Stimulated activated CD8-positive, alpha-beta memory T cell treated with anti-CD3 and anti-CD28 coated beads, Interleukin-4, amount 100 ng/mL, for 24 hours (primary cell): ENCODE results near the gene UXT.
"Not testable (repeated sequence)": the region's sequence is repeated elsewhere in the genome, so short reads cannot be mapped to it uniquely, and the experiment has no call there.

ENCODE experiments used
- DNase-seq: peaks from one replicate; pipeline ENCODE4 v3.0.0-alpha.2; 2020; ENCODE audit warnings: low read depth

The UXT gene

DNA sequence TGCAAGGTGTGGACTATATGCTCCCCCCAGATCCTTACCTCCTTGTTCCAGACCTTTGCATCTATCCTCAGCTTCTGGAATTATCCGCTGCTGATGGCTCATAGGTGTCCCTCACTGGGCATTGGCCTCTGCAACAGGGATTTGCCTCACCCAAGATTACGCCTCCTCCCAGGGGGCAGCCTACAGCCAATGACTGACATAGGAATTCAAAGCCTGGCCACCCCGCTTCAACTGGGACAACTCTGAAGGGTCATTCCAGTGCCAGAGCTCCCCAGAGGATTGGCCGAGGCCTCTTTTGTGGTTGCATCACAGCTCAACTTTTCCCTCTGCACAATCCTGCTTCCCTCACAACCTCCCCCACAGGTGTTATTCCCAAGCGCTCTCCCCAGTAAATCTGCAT, 44.4 kb downstream of the UXT start:
- no peak for DNase-seq

DNA sequence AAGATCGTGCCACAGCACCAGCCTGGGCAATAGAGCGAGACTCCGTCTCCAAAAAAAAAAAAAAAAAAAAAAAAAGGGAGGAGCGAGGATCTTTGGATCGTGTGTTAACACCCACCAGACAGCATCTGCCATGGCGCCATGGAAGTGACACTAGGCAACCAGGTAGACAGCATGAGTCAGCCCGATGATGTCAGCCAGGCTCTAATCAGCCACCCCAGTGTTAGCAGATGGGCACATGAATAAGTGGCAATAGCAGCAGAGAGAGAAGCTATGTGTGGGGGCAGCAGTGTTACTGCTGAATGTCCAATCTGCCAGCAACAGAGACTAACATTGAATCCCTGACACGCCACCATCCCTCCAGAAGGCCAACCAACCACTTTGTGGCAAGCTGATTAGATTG, 45.9 kb downstream of the UXT start:
- no peak for DNase-seq

DNA sequence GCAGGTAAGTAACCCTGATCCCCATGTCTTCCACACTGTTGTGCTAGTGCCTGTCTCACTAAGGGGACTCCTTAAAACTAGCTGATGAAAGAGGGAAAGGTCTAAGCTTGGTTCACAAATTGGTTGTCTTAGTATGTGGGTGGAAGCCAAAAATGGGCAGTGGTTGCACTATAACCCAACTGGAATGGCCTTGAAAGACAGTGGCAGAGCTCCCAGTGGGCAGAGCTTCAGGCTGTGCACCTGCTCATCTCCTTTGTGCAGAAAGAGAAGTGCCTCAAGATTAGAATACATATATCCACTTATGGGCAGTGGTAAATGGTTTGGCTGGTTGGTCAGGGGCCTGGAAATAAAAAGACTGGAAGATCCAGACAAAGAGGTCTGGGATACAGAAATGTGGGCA, 46.6 kb downstream of the UXT start:
- no peak for DNase-seq

DNA sequence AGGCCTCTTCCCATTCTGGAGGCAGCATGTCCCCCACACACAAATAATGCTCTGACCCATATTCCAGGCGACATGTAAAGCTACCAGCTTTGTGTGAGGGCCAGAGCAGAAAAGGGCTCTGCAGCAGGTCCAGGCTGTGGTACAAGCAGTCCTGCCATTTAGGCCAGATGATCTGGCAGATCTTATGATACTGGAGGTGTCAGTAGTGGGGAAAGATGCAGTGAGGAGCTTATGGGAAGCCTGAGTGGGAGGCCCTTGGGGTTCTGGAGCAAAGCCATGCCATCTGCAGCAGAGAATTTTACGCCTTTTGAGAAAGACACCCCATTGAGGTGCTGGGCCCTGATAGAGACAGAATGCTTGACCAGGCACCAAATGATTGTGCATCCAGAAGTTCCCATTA, 47.1 kb downstream of the UXT start:
- DNase-seq, result no peak

DNA sequence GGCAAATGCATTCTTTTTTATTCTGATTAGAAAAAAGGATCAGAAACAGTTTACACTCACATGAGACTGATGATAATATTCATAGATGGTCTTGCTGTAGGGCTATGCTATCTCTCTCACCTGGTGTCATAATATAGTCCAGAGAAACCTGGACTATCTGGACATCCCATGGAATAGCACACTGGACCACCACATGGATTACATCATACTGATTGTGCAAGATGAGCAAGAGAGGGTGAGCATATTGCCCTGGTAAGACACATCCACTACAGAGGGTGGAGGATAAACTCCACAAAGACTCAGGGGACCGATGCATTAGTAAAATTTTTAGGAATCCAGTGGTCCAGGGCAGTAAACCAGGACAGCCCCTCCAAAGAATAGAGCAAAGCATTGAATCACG, 47.5 kb downstream of the UXT start:
- no peak for DNase-seq

DNA sequence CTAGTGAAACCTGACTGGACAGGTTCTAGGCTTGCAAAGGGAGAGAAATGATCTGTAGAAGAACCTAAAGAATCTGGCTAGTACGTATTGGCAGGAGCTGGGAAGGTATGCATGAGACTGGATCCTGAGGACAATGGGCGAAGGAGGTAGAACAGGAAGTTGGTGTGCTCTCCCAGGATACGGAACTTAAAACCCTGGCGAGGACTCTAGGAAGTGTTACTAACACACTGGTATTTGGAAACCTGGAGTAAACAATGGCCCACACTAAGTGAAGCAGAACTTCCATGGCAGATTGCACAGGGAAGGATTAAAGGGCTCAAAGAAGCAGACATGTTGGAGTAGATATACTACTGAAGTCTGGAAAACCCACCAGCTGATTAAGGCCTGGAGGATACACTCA, 48.5 kb downstream of the UXT start:
- no peak for DNase-seq

DNA sequence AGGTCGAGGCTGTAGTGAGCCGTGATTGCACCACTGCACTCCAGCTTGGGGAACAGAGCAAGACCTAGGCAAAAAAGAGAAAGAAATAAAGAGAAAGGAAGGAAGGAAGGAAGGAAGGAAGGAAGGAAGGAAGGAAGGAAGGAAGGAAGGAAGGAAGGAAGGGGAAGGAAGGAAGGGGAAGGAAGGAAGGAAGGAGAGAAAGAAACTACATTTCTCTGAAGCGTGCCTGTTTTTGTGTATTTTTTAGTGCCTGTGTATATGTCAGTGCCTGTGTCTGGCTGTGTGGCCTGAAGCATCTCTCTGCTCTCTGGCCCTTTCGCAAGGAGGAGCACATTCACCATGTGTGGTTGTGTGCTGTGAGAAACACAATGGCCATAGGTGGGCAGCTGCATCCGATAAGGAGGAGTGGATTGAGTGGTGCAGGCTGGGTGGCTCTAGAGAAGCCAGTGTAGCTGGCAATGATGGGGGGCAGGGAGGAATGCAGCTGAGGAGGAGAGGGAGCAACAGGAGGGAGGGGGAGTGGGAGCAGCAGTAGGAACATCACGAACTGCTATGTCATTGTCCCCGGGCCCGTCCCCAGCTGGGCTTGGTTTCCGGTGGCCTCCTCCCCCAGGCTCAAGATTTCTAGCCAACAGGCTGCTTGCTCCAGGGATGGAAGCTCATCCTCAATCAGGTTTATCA, 50.7 kb downstream of the UXT start:
- DNase-seq, result no peak

DNA sequence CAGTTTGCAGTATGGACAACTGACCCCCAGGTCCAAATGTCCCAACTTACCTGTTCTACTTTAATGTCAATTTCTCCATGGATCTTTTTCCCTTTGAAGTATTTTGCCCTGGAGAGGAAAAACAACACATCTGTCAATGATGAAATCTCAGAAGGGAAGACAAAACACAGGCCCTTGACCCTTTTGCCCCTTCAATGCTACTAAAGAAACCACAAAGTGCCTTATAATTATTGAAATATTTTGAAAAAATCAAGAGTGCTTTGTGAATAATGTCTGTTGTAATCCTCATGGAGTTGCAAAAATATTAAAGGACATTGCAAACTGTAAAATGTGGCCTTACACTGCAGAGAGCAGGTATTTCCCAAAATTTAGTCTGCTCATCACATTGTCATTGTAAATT, 51.9 kb downstream of the UXT start:
- no peak for DNase-seq

DNA sequence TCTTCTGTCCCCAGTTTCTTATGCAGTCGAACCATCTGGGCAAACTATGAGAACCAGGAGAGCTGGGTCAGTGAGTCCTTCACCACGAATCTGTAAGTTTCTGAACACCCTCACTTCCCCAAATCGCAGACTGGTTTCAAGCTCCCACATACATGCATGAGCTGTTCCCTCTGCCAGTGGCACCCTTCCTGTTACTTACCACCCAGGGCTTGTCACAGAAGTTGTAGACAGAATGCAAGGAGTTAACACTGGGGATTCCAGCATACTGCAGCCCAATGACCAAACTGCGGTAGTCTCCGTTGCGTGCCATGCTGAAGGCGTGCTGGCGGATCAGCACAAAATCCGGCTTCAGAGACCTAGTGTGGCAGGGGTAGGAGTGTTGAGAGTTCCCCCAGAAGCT, 54.0 kb downstream of the UXT start:
- no peak for DNase-seq

DNA sequence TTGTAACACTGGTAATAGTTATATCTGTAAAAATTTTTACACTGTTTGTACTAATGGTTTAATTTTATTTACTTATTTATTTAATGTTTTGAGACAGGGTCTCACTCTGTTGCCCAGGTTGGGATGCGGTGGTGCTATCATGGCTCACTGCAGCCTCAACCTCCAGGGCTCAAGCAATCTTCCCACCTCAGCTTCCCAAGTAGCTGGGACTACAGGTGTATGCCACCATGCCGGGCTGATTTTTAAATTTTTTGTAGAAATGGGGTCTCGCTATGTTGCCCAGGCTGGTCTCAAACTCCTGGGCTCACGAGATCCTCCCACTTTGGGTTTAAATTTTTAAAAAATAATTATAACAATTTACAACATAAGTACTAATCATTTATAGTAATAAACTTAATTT, 55.9 kb downstream of the UXT start:
- DNase-seq, result not testable (repeated sequence)
